ENCODE data around the gene MCEMP1.
"Not testable (repeated sequence)": the region's sequence is repeated elsewhere in the genome, so short reads cannot be mapped to it uniquely, and the experiment has no call there.

MCEMP1 gene

GRCh38 chr19:7643629-7644549 lies 33.0 kb upstream of the MCEMP1 start:
- DNase-seq: not testable (repeated sequence)

DNA sequence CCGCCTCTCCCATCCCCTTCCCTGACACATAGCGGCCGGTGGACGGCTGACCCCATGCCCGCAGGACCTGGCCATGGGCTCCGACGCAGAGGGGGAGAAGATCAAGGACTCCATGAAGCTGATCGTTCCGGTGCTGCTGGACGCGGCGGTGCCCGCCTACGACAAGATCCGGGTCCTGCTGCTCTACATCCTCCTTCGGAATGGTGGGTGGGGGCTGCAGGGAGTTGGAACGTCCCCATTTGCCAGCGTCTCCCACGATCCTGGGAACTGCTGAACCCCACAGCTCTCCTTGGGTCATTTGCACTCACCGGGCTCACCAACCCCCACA lies 32.4 kb upstream of the MCEMP1 start:
- no peak for DNase-seq

- DNase-seq: no peak
Measured at GRCh38 chr19:7645163-7645562, 31.7 kb upstream of the MCEMP1 start.

- DNase-seq: no peak
Measured at GRCh38 chr19:7645656-7646425, 31.0 kb upstream of the MCEMP1 start.

DNA sequence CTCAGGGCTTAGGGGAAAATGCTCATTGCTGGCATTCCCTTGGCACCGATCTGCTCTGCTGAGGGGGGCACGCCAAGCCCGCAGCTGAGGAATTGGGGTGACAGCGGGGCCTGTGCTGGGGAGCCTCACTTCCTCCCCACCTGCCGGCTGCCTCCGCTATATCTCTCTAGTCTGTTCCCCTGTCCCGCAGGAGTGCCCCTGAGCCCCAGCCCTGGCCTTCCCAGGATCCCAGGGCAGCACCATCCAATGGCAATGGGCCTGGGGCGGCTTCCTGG lies 30.5 kb upstream of the MCEMP1 start:
- no peak for DNase-seq

DNA sequence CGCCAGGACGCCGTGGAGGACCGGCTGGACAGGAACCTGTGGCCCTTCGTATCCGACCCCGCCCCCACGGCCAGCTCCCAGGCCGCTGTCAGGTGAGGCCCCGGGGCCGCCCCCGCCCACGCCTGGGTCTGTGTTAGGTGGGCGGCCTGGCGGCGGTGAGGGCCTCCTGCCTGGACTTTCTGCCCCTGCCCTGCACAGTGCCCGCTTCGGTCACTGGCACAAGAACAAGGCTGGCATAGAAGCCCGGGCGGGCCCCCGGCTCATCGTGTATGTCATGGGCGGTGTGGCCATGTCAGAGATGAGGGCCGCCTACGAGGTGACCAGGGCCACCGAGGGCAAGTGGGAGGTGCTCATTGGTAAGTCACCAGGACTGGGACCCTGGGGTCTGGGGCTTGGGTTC lies 29.7 kb upstream of the MCEMP1 start:
- DNase-seq: no peak

GRCh38 chr19:7648265-7649014 lies 28.4 kb upstream of the MCEMP1 start:
- no peak for DNase-seq

DNA sequence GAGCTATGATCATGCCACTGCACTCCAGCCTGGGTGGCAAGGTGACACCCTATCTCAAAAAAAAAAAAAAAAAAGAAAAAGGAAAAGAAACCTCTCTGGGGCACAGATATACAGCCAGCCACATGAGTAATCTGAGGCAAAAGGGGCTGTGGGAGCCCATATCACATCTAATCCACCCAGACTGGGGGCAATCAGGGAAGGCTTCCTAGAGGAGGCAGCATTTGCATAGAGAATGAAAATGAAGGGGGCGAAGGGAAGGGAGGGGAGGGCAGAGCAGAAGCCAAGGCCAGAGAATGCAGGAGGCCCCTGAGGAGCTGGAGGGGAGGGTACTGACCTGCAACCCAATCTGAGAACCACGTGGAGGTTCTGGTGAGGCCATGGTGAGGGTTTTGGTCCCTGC lies 26.7 kb upstream of the MCEMP1 start:
- DNase-seq: no peak

- DNase-seq: peak; percentile 59
Measured at GRCh38 chr19:7652061-7652641, 24.7 kb upstream of the MCEMP1 start.

DNA sequence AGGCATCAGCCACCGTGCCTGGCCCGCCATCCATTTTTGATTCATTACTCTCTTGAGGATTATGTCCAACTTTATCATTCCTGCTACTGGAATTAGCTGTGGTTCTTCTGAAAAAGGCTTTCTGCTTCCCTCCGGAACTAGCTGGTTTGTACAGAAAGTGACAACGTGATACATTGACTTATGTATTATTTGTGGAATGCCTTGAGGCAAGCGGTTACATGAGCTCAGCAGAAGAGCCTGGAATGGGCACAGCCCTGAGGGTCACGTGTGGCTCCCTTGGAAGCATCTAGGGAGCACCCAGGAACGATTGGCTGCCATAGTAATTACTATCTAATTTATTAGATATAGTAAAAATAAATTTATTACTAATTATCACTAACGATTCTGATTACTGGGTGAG lies 22.5 kb upstream of the MCEMP1 start:
- DNase-seq: no peak

DNA sequence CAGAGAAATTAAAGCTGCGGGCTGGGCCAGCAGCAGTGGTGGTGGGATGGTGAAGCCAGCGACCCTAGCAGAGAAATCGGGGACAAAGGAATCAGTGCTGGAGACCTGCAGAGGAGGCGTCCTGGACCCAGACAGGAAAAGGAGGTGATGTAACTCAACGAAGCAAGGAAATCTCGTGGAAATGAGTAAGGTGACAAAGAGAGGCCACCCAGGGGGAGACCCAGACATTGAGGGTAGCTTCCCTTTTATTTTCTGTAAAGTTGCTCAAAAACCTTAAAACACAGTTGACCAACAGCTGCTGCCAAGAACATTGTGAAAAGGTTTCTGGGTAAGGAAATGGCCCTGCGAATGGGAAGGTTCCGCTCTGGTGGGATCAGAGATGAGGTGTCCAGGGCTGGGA lies 21.3 kb upstream of the MCEMP1 start:
- no peak for DNase-seq

DNA sequence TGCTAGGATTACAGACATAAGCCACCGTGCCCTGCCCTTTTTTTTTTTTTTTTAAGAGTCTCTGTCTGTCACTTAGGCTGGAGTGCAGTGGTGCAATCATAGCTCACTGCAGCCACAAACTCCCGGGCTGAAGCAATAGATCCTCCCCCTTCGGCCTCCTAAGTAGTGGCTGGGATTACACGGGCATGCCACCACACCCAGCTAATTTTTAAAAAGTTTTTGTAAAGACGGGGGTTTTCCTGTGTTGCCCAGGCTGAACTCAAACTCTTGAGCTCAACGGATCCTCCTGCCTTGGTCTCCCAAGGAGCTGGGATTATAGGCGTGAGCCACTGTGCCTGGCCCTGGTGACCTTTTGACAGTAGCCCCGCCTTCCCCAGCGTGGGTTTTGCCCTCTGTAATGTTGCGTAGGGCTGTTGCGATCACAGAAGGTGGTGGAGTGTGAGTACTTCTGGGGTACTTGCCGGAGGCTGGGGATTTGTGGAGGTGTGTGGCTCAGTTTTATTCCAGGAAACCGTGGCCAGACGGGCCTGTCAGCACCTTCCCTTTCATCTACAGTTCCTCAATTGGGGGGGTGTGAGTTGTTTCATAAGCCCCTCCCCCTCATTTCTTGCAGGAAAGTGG lies 19.6 kb upstream of the MCEMP1 start:
- no peak for DNase-seq

DNA sequence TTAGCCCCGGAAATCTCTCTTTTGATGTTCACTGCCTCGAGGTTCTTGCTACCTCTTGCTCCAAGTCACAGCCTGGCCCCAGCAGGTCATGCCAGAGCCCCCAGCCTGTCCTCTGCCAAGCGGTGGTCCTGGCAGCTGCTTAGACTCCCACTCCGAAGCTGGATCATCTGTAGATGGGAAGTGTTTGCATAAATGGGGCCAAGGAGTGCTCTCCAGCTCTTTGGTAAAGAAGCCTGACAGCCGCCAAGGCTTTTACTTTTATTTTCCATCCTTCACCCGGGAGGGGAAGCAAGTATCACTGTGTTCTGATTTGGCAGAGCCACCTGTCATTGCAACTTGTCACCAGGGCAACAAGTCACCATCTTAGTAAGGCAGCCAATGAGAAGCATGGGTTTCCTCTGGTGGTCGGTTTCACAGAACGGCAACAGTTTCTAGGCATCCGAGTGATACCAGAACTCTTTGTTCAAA lies 18.6 kb upstream of the MCEMP1 start:
- DNase-seq: no peak

DNA sequence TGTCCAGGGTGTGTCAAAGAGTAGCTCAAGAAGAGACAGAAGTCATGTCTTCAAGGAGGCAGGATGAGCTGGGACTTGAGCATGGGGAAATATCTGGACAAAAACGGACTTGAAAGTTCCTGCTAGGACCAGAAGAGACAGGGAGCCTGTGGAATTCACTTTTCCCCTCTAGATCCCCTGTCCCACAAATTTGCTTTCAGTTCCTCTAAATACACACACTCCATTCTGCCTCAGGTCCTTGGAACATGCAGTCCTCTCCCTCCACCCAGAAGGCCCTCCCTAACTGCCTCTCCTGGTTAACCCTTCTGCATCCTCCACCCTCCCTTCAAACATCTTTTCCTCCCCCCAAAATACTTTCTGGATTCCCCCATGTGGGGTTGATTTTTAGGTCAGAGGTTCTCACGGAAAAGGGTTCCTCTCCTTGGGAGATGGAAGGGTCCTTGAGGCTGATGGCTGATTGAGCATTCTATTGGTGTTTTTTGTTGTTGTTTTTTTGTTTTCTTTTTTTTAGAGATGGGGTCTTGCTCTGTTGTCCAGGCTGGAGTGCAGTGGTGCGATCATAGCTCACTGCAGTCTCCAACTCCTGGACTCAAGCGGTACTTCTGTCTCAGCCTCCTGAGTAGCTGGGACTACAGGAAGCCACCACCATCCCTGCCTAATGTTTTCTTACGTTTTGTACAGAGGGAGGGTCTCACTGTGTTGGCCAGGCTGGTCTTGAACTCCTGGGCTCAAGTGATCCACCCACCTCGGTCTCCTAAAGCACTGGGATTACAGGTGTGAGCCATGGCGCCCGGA lies 14.9 kb upstream of the MCEMP1 start:
- no peak for DNase-seq

- no peak for DNase-seq
Measured at GRCh38 chr19:7662657-7663056, 14.2 kb upstream of the MCEMP1 start.

DNA sequence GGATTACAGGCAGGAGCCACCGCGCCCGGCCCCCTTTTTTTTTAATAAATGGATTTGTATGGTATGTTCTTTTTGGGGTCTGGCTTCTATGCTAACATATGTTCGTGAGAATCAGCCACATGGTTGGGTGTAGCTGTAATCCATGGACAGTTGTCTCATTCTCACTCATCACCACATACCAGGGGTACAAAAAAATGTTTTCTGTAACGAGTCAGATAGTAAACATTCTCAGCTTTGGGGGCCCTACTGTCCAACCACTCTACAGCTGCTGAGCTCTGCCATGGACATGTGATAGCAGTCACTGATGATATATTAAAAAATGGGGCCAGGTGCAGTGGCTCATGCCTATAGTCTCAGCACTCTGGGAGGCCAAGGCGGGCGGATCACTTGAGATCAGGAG lies 13.2 kb upstream of the MCEMP1 start:
- no peak for DNase-seq

DNA sequence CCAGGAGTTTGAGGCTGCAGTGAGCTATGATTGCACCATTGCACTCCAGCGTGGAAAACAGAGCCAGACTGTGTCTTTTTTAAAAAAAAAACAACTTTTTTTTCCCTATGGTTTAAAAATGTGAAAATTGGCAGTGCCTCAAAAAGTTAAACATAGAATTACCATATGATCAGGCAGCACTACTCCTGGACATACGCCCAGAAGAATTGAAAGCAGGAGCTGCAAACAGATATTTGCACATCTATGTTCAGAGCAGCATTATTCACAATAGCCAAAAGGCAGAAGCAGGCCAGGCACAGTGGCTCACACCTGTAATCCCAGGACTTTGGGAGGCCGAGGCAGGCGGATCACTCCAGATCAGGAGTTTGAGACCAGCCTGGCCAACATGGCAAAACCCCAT lies 11.8 kb upstream of the MCEMP1 start:
- peak; percentile 21 for DNase-seq

- DNase-seq: no peak
Measured at GRCh38 chr19:7668842-7669241, 8.0 kb upstream of the MCEMP1 start, which contains the start of gene RETN. TSS of gene RETN (plus strand) at chr19:7669049. CDS start at chr19:7669327, 278 bp downstream.

DNA sequence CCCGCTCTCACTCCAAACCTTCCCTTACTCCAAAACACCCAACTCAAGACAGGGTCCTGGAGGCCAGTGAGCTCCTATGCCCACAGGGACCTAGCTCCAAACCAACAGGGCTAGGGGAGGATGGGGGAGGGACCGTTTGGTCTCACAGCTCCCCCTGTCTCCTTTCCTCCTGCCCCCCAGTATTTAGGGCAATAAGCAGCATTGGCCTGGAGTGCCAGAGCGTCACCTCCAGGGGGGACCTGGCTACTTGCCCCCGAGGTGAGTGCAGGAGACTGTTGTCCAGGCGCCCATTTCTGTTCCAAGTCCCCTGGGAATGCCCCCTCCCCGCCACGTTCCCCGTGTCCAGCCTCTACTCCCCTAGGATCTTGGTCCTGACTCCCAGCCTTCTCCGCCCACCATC lies 7.2 kb upstream of the MCEMP1 start:
- no peak for DNase-seq

DNA sequence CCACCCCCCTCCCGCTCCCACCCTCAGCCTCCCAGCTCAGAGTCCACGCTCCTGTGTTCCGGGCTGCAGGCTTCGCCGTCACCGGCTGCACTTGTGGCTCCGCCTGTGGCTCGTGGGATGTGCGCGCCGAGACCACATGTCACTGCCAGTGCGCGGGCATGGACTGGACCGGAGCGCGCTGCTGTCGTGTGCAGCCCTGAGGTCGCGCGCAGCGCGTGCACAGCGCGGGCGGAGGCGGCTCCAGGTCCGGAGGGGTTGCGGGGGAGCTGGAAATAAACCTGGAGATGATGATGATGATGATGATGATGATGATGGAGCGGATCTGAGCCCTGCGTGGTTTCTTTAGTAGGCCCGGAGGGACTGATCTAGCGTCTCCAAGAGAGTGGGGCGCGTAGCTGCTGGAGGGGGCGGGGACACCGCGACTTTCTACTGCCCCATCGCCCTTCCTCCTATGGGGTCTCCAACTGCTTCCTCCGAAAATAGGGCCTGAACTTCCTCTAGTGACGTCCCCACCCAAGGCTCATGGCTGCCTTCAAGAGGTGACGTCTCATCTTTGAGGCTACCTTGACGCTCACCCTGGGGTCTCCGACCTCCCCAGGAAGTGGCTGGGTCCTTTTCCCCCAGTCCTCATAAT lies 6.6 kb upstream of the MCEMP1 start:
- no peak for DNase-seq

GRCh38 chr19:7670790-7671189 lies 6.1 kb upstream of the MCEMP1 start:
- no peak for DNase-seq
